HG03571 (cell line): Measurements from ENCODE around the gene MPPED1.

Source experiments
- ATAC-seq: cut with Tn5 transposase; IDR thresholded peaks from one replicate; pipeline ENCODE4 v1.9.1; 2021; ENCODE audit not compliant: unreplicated experiment

Gene MPPED1

DNA sequence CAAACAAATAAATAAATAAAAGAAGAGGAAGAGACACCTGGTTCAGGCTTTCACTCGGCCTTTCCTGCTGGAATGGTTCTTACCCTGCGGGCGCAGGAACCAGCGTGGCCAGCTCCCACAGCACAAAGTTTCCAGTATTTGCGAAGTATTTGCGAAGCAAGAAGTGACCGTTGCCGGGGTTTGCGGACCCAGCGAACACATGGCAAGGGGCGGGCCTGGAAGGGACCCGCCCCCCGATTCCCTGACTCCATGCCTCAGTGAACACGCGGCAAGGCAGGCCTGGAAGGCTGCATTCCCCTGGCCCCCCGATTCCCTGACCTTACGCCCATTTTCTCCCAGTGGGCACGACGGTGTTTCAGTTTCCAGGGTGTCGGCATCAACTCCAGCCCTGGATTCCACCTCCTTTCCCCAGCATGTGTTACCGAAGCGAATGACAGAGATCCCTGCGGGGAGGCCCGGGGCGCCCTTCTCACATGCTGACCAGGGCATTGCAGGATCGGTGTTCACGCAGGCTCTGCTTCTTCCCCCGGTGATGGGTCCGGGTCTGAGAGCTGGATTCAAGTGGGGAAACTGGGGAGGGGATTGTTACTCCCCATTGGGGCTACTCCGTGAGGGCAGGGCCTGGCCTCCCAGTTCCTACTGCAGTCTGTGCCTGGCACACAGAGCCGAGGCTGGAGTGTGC is 102.8 kb downstream of the MPPED1 start:
- ATAC-seq, result no peak

DNA sequence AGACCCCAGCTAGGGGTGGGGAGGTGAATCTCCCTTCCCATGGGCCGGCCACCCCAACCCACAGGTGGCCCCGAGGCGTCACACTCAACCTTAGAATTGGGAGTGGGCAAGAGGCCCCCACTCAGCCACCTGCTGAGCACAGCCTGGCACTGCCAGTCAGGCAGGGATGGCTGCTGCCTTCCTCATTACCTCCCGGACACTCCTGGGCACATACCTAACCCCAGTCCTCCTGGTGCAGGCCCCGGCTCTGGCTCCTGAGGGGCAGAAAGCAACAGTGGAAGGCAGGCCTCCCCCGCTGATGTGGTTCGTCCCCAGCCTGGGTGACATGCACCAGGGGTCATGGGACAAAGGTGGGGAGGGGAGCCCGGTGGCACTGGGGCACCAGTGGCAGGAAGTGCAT is 103.6 kb downstream of the MPPED1 start:
- no peak for ATAC-seq

DNA sequence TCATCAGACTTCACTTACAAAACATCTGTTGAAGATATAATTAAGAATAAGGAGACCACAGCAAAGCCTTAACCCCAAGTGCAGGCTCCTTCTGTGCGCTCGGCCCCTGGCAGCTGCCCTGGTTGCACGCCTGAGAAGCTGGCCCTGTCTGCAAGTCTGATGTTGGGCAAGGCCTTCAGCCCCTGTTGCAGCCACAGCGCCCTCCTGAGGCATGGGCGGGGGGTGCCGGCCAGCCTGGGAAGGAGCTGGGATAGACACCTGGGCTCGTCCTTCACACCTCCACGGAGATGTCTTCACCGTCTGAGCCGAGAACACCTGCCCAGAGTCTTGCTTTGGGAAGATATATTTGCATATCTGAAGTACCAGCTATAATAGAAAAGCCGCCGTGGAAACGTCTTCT is 104.1 kb downstream of the MPPED1 start:
- no peak for ATAC-seq

DNA sequence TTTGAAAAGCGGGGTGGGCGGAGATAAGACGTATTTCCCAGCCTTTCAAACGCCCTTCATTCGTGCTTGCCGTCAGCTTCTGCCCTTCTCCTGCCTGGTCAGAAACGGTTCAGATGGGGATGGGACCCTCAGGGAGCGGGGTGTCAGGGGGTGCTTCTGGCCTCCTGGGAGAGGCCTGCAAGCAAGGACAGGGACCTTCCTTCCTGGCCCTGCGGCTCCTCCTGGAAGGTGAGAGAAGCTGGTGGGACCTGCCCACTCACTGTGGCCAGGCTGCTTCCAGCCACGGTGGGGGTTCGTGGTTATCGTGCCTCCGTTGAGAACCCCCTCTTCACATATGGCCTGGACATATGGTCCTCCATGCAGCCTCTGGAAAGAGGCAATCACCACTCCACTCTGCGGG is 104.6 kb downstream of the MPPED1 start:
- ATAC-seq, result no peak

DNA sequence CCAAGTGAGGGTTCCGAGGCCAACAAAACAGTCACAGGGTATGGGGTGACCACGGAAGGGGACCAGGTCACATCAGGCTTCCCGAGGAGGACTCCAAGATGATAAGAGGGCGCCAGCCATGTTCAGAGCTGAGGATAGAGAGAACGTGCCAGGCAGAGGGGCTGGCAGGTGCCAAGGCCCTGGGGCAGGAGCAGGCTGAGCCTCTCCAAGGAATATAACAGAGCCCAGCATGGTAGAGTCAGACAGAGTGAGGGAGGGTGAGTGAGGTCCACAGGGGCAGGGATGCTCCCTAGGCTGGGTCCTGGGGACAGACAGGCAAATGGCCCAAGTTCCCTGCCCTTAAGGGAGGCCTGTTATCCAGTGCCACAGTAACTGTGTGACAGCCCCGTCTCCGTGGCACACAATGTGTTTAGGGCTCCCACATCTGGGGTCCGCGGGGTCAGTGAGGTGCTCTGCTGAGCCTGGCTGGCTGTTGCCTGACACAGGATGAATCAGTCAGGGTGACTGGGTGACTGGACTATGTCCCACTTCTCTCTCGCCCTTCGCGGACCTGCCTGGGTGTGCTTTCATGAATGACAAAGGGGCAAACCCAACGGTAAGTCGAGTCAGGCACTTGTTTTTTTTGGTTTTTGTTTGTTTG is 105.3 kb downstream of the MPPED1 start:
- ATAC-seq, result no peak

DNA sequence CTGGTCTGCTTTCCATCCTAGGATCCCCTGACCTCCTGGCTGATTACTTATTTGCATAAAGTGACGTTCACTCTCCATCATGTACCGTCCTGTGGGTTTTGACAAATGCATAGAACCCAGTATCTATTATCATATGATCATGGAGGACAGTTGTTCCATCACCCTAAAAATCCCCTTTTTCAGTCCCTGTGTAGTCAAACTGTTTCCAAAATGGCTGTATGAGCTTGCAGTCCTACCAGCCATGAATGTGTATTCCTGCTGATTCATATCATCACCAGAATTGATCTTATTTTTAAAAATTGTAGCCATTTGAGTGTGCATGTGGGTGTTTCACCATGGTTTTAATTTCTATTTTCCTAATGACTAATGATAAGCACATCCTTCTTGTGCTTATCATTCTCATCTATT is 108.8 kb downstream of the MPPED1 start:
- ATAC-seq, result no peak

DNA sequence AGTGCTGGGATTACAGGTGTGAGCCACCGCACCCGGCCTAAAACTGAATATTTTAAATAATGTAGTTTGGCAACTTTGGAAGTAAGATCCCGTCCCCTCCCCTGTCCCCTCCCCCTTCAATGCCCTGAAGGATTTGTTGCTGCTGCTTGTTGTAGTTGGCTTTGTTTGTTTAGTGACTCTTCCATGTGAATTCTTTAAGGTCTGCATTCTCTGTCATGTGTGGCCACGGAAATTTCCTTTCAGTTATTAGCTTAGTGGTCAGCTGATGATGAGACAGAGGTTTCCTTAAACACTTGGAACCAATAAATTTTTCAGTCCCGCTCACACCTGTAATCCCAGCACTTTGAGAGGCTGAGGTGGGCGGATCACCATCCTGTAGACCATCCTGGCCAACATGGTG is 109.9 kb downstream of the MPPED1 start:
- ATAC-seq, result no peak

DNA sequence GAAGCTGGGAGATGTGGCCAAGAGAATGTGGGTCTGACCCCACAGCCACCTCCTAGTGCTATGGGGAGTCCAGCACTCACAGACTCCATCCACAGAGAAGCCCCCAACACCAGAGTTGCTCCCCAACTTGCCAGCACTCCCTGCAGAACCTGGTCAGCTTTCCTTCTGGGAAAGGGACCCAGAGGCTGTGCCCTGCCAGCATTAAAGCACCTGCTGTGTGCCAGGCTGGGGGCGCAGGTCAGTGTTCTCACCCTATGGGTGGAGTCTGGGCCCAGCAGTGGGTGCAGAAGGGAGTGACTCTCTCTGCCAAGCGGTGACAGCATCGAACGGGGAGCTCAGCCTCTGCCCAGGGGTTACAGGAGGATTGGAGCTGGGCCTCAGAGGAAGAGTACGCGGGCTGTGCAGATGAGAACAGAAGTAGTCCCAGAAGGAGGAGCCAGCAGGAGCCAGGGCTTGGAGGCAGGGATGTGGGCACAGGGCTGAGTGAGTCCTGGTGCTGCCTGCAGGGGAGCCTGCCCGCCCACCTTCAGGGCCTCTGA is 114.4 kb downstream of the MPPED1 start:
- no peak for ATAC-seq

DNA sequence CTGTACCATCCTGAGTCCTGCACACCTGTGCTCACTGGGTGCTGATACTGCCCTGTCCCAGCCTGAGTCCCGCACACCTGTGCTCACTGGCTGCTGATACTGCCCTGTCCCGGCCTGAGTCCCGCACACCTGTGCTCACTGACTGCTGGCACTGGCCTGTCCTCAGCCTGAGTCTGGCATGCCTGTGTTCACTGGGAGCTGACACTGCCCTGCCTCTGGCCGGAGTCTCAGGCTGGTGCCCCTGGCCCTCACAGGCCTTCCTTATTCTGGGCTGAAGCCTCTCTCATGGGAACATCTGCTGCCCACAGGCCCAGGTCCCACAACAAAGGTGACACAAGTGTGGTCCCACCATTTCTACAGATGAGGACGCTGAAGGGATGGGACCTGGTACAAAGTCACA is 115.1 kb downstream of the MPPED1 start:
- ATAC-seq, result no peak

DNA sequence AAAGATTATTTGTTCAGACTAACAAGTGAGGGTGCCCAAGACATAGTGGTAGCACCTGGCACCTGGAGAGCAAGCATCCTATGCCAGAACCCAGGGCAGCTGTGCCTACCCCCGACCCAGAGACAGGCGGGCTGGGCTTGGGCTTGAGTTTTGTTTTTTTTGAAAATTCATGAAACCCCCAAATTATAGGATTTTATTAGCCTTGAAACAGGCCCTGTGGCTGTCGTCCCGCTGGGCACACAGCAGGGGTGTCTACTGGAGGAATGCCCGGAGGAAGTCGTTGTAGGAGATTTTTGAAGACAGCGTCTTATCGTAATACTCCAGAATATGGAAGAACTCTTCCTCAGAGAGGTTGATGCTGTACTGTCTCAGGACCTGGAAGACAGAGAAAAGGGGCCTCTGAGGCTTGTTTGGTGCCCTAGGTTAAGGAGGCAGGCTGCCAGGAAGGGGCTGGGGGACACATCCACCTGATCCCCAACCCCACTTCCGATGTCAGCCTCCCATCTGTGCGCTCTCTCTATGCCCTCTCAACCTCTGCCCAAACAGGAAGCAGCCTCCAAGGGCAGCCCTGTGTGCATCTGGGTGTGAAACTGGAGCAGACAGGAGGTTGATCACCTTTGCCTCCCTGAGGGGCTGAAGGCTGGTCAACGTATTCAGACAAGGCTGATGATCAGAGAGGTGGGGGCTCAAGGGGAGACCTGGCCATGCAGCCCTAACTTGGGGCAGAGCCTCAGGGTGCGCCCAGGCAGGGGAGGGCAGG is 117.0 kb downstream of the MPPED1 start:
- ATAC-seq, result no peak

DNA sequence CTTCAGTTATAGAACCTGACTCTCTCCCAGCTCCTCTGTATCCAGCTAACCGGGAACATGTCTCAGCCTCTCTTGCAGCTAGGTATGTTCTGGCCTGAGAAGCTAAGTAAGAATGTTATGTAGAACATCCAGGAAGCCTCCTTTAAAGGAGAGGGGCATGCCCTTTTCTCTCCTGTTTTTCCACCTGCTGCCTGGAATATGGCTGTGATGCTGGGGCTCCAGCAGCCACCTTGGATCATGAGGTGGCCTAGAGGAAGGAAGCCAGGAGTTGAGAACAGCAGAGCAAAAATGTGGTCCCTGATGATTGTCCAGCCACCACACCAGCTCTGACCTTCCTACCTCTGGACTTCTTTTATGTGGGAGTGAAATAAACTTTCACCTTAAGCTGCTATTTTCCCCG is 117.6 kb downstream of the MPPED1 start:
- no peak for ATAC-seq

DNA sequence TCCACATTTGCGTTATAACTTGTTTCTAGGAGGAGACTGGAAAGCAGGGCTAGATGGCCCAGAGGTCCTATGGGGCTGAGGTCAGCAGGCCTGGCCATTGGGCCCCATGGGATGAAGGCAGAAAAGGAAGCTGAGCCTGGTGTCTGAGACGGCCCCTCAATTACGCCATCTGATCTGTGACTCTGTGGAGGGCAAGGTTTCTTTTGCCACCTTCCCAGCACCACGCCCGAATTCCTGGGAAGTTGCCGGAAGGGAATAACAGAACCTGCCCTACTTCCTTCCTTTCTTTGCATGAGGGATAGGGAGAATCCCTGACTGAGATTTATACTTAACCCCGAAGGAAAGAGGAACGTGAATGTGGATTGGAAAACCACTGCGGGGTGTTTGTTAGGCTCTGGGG is 118.1 kb downstream of the MPPED1 start:
- no peak for ATAC-seq

DNA sequence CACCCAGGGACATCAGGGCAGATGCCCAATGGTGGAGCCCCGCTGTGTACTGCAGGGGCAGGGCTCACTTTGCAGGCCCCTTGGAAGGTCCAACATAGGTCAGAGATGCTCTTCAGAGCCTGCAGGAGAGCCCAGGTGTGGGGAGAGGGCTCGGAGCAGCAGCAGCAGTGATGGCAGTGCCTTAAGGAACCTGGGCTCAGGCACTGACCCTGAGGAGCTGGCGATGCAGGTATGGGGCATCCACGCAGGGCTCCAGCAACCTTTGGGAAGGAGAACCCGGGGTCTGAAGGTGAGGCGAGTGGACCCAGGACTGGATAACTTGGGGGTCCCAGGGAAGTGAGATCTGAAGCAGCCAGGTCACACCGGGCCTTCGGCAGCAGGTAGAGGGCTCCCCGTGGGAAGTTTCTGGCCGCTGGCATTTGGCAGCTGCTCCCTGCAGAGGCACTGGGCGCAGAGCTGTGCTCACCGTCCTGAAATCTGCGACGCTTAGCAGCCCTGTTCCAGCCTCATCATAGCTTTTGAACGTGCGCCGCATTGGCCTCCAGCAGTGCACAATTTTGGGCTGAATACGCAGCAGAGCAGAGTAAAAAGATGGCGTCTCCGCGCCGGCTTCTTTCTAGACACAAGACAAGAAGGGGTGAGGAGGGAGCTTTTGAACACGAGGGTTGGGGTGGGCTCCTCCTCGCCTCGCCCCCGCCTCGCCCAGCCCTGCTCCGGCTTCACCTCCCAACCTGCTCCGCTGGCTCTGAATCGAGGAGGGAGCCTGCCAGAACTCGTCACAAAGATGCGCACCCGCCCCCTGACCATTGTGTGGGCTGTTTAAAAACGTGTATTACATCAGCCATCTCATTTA is 118.8 kb downstream of the MPPED1 start:
- ATAC-seq, result no peak

DNA sequence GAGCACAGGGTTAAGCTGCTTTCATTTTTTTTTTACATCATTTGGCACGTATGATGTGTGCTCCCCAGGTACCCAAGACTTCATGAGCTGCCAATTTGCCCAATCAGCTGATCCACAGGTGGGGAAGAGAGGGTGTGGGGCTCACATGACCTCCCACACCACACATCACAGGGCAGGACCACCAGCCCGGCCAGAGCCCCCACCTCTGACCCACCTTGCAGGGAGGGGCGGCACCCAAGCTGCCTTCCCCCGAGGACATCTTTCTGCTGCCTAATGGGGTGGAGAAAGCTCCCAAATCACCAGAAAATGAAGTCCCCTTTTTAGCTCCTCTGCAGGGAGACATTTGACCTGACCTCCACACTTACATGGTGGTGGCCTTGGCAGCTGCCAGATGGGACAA is 119.8 kb downstream of the MPPED1 start:
- no peak for ATAC-seq

DNA sequence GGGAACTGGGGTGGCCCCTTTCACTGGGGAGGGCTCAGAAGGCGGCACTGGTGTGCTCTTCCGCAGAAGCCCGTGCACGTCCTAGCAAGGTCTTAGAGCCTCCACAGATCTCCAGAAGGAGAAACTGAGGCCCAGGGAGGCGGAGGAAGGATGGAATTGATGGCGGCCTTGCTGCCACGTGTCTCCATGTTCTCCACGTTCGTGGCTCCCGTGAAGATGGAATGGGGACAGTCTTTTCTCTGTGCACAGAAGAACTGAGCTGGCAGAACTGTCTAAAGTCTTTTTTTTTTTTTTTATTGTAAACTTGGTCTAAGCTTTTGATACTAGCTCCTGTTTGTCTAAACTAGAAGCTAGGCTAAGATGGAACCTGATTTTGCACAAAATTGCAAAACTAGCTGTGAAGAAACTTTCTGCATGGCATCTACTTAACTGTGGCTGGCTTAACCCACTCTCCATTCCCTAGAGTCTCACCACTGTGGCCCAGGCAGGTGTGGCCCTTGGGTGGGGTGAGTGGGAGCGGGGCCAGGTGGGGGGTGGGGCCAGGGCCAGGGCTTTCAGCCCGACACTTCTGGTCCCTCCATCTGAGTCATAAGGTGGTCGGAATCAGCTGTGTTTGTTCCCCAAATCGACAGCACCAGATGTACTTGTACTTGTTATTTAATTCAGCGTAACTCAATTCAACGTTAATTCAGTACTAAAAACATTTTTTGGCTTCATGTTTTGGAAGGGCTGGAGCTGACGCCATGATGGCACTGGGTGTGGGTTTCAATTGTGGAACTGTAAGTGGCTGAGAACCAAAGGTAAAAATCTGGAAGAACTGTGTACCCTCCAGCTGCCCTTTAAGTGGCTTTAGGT is 120.7 kb downstream of the MPPED1 start:
- no peak for ATAC-seq

DNA sequence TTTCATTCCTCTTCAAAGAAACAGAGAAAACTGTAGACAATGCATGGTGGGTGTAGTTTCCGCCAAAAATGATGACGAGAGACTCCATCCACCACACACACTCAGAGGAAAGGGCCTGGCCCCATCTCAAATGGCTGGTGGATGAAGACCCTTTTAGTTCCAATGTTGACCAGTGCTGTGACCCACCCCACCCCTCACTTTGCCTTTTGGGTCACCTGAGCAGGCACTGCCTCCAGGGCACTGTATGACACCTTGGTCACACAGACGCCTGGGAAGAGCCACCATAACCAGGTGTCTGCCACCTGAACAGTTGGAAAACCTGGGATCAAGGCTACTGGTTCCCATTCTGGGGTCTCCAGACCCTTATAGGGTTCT is 121.3 kb downstream of the MPPED1 start:
- ATAC-seq, result no peak

DNA sequence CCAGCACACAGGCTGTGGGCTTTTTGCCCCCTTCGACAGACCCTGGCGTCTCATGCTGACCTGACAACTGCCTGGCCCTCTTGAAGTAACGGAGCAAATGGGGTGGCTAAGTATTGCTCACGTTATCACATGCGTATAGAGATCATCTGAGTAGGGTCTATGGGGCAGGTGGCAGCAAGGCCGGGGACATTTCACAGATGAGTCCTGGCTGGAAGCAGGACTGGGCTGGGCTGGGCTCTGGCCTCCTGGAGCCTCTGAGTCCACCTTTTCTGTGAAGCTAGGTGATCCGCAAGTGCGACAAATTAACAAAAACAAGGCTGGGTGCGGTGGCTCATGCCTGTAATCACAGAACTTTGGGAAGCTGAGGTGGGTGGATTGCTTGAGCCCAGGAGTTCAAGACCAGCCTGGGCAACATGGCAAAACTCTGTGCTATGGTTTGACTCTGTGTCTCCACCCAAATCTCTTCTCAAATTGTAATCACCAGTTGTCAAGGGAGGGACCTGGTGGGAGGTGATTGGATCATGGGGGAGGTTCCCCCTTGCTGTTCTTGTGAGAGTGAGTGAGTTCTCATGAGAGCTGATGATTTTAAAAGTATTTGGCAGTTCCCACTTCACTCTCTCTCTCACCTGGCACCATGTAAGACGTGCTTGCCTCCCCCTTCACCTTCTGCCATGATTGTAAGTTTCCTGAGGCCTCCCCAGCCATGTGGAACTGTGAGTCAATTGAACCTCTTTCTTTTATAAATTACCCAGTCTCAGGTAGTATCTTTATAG is 122.0 kb downstream of the MPPED1 start:
- no peak for ATAC-seq

DNA sequence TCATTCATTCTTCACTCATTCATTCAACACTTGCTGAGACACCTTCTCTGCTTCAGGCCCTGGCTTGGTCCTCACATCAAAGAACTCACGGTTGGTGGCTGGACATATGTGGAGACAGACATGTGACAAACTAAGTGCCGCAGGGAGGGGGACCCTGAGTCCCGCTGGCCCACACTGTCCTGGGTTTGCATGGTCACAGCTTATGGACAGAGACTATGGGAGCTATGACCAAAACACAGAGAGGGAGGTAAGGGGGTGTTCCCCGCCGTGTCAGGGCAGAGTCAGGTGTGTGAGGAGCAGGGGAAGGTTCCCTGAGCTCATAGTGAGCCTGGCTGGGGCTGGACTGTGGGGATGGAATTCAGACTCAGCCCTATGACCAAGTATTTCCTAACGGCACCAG is 123.1 kb downstream of the MPPED1 start:
- ATAC-seq, result no peak

DNA sequence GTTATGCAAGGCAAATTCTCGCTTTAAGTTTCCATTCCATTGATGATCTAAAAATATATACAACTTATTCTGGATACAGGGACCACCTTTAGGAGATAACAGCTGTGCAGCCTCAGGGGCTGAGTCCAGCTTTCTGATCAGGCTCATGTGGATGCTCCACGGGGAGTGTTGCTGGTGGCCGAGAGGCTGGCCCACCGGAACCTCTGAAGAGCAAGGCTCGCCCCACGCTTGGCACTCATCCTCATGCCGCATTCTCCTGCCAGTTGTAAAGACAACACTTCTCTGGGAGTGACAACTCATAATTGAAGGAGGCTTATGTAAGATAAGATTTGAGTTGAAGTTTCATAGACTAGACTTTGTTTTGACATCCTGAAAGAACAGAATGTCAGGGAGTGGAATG is 123.5 kb downstream of the MPPED1 start:
- ATAC-seq, result no peak

DNA sequence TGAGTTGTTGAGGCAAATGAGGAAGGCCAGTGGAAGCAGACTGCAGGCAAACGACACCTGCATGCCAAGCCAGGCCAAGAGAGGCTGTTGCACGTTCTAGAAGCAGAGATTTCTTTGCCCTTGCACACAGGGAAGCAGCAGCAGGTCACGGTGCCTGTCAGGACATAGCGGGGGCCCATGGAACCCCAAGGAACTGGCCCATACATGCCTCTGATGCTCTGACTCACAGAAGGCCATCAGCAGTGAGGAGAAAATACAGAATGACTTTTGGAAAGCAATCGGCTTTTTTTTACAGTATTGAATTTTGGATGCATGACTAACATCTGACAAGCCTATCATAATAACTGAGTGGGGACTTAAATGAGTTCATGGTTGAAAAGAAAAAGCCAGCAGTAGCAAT is 123.9 kb downstream of the MPPED1 start:
- ATAC-seq, result no peak
